ENCODE data around the gene COPZ1.
"Not testable (repeated sequence)": the region's sequence is repeated elsewhere in the genome, so short reads cannot be mapped to it uniquely, and the experiment has no call there.

The COPZ1 gene

GRCh38 chr12:54331461-54331860 lies 6.5 kb downstream of the COPZ1 start:
- no peak for DNase-seq (ENCODE audit: low read depth in 2 of 2)

GRCh38 chr12:54333420-54334034 lies 8.6 kb downstream of the COPZ1 start:
- no peak for DNase-seq (ENCODE audit: low read depth in 2 of 2)

- DNase-seq (ENCODE audit: low read depth in 2 of 2) = no peak
These were observed 12.4 kb downstream of the COPZ1 start for GRCh38 chr12:54337280-54337842.

- no peak for DNase-seq (ENCODE audit: low read depth in 2 of 2)
These were observed 13.1 kb downstream of the COPZ1 start for GRCh38 chr12:54337854-54338650.

DNA sequence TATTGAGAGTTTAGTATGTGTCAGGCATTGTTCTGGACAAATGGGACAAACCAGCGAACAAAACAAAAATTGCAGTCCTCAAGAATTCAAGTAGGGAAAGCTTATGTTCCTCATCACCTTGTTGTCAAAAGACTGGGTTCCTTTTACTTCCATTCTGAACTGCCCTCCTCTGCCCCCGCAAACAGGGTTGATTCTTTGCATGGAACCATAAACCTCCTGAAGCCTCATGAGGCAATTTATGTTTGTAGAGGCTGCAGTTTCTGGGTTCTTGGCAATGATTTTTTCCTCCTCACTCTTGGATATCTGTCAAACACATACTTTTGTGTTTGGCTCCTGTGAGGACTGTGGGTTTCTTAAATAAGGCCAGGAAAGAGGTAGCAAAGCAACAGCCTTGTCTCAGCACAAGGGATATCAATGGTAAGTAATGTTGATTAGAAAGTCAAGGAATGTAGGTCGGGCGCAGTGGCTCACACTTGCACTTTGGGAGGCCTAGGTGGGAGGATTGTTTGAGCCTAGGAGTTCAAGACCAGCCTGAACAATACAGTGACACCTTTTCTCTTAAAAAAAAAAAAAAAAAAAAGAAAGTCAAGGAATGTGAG lies 13.9 kb downstream of the COPZ1 start:
- DNase-seq (ENCODE audit: low read depth in 2 of 2) = no peak

GRCh38 chr12:54340846-54341245 lies 15.9 kb downstream of the COPZ1 start:
- DNase-seq (ENCODE audit: low read depth in 2 of 2) = no peak

- no peak for DNase-seq (ENCODE audit: low read depth in 2 of 2)
These were observed 16.7 kb downstream of the COPZ1 start for GRCh38 chr12:54341378-54342300.

DNA sequence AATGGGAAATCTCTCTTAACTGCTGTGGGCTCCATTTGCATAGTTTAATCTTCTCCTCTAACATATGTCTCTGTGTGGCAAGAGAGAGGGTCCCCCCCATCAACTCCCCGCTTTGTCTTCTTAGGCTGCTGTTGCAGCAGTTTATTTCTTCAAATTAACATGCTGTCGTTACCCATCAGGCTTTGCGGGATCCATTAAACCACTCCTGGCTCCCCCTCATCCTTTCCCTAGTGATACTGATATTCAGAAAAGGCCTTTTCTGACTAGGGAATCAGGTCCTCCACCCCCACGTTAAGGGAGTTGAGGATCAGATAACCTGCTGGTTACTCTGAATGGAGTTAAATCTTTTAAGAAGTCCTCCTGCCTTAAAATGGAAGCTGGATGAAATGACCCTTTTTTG lies 24.1 kb downstream of the COPZ1 start:
- no peak for DNase-seq (ENCODE audit: low read depth in 2 of 2)

GRCh38 chr12:54349679-54350078 lies 24.7 kb downstream of the COPZ1 start:
- DNase-seq (ENCODE audit: low read depth in 2 of 2) = no peak

- no peak for DNase-seq (ENCODE audit: low read depth in 2 of 2)
These were observed 25.8 kb downstream of the COPZ1 start for GRCh38 chr12:54350743-54351142.

GRCh38 chr12:54351341-54351740 lies 26.4 kb downstream of the COPZ1 start:
- no peak for DNase-seq (ENCODE audit: low read depth in 2 of 2)

DNA sequence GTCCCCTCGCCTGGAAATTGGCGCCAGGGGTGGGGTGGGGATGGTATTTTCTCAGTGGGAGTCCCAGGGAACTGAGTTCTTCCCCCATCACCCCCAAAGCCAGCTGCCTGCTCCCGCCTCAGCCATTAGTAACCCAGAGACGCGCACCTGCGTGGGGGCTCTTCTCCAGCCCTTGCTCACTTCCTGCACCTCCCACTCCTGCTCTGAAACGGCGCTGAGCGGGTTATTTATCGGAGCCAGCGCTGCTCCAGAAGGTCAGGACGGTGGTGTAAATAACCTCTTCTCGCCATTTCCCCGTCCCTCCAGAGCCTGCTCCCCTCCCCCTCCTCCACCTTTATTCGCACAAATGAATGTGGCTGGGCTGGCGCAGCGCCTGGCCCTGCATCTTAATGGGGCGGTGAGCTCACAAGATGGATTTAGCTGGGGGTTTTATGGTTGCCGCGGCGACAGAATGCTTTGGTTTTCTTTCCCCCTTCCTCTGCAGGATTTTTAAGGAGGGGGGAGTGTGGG lies 27.1 kb downstream of the COPZ1 start:
- peak in 1 of 2 donors; percentile 30 for DNase-seq (ENCODE audit: low read depth in 2 of 2)

GRCh38 chr12:54352891-54353874 lies 28.3 kb downstream of the COPZ1 start:
- no peak for DNase-seq (ENCODE audit: low read depth in 2 of 2)

GRCh38 chr12:54354271-54354670 lies 29.3 kb downstream of the COPZ1 start:
- not testable (repeated sequence) for DNase-seq (ENCODE audit: low read depth in 2 of 2)

DNA sequence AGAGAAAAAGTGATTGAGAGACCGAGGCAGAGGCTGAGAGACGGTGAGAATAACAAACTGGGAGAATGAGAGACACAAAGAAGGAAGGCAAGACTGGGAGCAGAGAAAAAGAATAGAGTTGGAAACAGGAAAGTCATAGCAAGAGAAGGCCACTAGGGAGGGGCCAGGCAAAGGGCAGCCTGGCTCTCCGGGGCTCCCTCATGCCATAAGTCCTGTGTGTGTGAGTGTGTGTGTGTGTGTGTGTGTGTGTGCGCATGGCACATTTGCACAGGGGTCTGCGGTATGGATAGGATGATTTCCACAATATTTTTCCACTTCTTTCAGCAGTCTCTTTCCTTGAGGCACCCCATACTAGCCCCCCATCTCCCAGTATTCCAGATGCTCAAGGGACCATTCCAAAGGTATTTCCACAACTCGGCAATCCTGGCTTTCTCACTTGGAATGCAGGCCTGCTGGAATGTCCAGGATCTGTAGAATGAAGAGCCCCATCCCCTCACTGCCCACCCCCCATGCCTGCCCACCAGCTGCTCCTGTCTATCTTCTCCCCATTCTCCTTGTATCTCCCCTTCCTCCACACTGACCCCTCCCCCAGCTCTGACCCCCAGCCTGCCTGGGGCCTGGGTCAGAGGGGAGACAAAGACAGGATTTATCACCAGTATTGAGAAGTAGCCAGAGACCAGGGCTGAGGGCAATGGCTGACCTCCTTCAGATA lies 30.3 kb downstream of the COPZ1 start:
- DNase-seq (ENCODE audit: low read depth in 2 of 2) = no peak

GRCh38 chr12:54356228-54356627 lies 31.3 kb downstream of the COPZ1 start:
- DNase-seq (ENCODE audit: low read depth in 2 of 2) = no peak

DNA sequence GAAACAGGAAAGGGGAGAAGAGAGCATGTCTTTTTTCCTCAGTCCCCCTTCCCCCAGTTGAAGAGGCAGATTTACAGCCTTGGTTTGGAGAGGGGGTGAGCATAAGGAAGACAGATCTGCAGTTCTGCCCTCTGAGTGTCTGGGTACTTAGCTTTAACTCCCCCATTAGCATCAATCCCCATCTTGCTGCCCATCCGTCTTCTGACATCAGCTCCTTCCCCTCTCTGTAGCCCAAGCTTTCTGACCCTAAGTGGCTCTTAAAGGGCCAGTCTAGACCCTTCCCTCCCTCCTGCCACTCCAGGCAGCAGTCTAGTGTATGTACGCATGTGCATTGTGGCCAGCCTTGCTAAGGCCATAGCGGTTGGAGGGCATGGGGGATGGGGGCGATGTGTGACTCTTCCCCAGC lies 32.0 kb downstream of the COPZ1 start:
- no peak for DNase-seq (ENCODE audit: low read depth in 2 of 2)

- no peak for DNase-seq (ENCODE audit: low read depth in 2 of 2)
These were observed 32.7 kb downstream of the COPZ1 start for GRCh38 chr12:54357506-54358190.

Measured in stimulated activated CD8-positive, alpha-beta memory T cell treated with anti-CD3 and anti-CD28 coated beads, Interleukin-7, amount 100 ng/mL, for 4 hours (primary cell).